PC-3 (cell line): ENCODE data around the gene MORN1.

Experiments used
- CTCF ChIP-seq: fragments of 300-600 bp; sonication (generic); conservative IDR thresholded peaks from 2 replicates; pipeline ENCODE4 v1.5.1; 2017; ENCODE audit warnings: antibody characterized with exemption, low read depth, mild to moderate bottlenecking, low read length
- EZH2 ChIP-seq: fragments of 300-600 bp; sonication (generic); IDR thresholded peaks from one replicate; pipeline ENCODE4 v1.6.1; 2017; ENCODE audit warnings: antibody characterized with exemption, mild to moderate bottlenecking, low read length; ENCODE audit not compliant: unreplicated experiment
- EZH2phosphoT487 ChIP-seq: fragments of 300-600 bp; sonication (generic); IDR thresholded peaks from 2 replicates; pipeline ENCODE4 v1.6.1; 2018; ENCODE audit warnings: mild to moderate bottlenecking, antibody characterized with exemption, low read length, borderline replicate concordance

DNA sequence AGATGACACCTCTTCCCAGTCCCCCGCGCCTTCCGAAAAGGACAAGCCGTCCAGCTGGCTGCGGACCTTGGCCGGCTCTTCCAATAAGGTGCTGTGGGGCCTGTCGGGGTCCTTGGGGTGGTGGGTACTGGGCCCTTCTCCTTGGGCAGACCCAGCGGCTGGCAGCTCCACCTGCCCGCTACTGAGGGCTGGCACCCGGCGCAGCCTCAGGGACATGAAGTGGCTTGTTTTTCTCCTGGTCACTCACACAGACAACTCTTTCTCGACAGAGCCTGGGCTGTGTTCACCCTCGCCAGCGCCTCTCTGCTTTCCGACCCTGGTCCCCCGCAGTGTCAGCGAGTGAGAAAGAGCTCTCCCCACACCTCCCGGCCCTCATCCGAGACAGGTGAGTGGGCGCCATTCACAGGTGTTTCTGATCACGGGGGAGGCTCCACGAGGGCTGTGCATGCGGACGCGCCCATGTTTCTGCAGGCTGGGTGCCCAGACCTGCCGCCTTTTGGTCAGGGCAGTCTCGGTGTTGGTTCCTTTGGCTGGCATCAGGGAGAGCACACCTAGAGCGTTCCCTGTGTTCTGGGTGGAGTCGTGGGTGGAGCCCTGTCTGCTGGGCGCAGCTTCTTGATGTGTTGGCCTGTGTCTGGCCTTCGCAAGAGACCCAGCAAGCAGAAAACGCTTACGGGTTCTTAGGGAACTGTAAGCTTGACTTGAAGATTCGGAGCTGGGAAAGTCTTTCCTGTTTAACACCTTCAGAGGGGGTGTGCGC is 88.2 kb downstream of the MORN1 start:
- TF ChIP-seq CTCF (no peak), EZH2 (no peak), EZH2phosphoT487 (no peak)
